SK-N-SH treated with all-trans-retinoic acid at 6 μM for 48 hours (cell line): ENCODE results near the gene EEFSEC.

Experiments
- ATAC-seq: fragments of 200-7000 bp; cut with Tn5 transposase; 3 replicates; pipeline ENCODE4 v1.9.1; 2020; ENCODE audit warnings: mild to moderate bottlenecking, moderate library complexity
- ARNTL ChIP-seq: fragments of 450-650 bp; formaldehyde crosslinking; IDR thresholded peaks from 2 replicates; pipeline ENCODE4 v1.5.0; 2020; ENCODE audit warnings: low read depth, mild to moderate bottlenecking, moderate library complexity, borderline replicate concordance
- CSRNP3 ChIP-seq: fragments of 250-450 bp; sonication (Bioruptor Pico); IDR thresholded peaks from 2 replicates; pipeline ENCODE4 v1.5.1; 2021; ENCODE audit warnings: mild to moderate bottlenecking, moderate library complexity
- ESRRG ChIP-seq: fragments of 250-450 bp; sonication (Bioruptor Pico); IDR thresholded peaks from 2 replicates; pipeline ENCODE4 v1.6.1; 2021; ENCODE audit warnings: mild to moderate bottlenecking
- ISL1 ChIP-seq: fragments of 250-450 bp; sonication (Bioruptor Pico); IDR thresholded peaks from 2 replicates; pipeline ENCODE4 v2.1.2; 2022; ENCODE audit warnings: mild to moderate bottlenecking, moderate library complexity
- OSR1 ChIP-seq: fragments of 250-450 bp; sonication (Bioruptor Pico); IDR thresholded peaks from 2 replicates; pipeline ENCODE4 v1.8.0; 2022; ENCODE audit warnings: moderate library complexity, mild to moderate bottlenecking, inconsistent platforms
- POU6F1 ChIP-seq: fragments of 250-450 bp; sonication (Bioruptor Pico); IDR thresholded peaks from 2 replicates; pipeline ENCODE4 v1.8.0; 2021; ENCODE audit warnings: low read depth, mild to moderate bottlenecking, moderate library complexity, borderline replicate concordance
- PPARA ChIP-seq: fragments of 250-450 bp; sonication (Bioruptor Pico); IDR thresholded peaks from 2 replicates; pipeline ENCODE4 v1.5.0; 2020; ENCODE audit warnings: mild to moderate bottlenecking, borderline replicate concordance
- TOX ChIP-seq: fragments of 250-450 bp; sonication (Bioruptor Pico); IDR thresholded peaks from 2 replicates; pipeline ENCODE4 v1.8.0; 2021; ENCODE audit warnings: mild to moderate bottlenecking, moderate library complexity, borderline replicate concordance
- ZC3H10 ChIP-seq: fragments of 250-450 bp; sonication (Bioruptor Pico); IDR thresholded peaks from 2 replicates; pipeline ENCODE4 v1.5.1; 2021; ENCODE audit warnings: mild to moderate bottlenecking, moderate library complexity
- ZFP3 ChIP-seq: fragments of 250-450 bp; sonication (Bioruptor Pico); IDR thresholded peaks from 2 replicates; pipeline ENCODE4 v1.5.0; 2020; ENCODE audit warnings: mild to moderate bottlenecking, moderate library complexity
- ZNF565 ChIP-seq: fragments of 450-650 bp; formaldehyde crosslinking; conservative IDR thresholded peaks from 2 replicates; pipeline ENCODE4 v1.5.0; 2020; ENCODE audit warnings: low read depth, mild to moderate bottlenecking, moderate library complexity
- ZNF8 ChIP-seq: fragments of 450-650 bp; formaldehyde crosslinking; IDR thresholded peaks from 2 replicates; pipeline ENCODE4 v1.5.0; 2020; ENCODE audit warnings: mild to moderate bottlenecking, moderate library complexity
- TF ChIP-seq, protein P1 (sequence below): fragments of 250-450 bp; sonication (Bioruptor Pico); IDR thresholded peaks from 2 replicates; pipeline ENCODE4 v1.5.0; 2020; ENCODE audit warnings: mild to moderate bottlenecking, moderate library complexity
- TF ChIP-seq, protein P2 (sequence below): fragments of 250-450 bp; sonication (Bioruptor Pico); IDR thresholded peaks from 2 replicates; pipeline ENCODE4 v1.5.1; 2020; ENCODE audit warnings: low read depth, mild to moderate bottlenecking, moderate library complexity
- TF ChIP-seq, protein P3 (sequence below): fragments of 250-450 bp; sonication (Bioruptor Pico); IDR thresholded peaks from 2 replicates; pipeline ENCODE4 v1.8.0; 2020; ENCODE audit warnings: mild to moderate bottlenecking, moderate library complexity, borderline replicate concordance

Gene EEFSEC

DNA sequence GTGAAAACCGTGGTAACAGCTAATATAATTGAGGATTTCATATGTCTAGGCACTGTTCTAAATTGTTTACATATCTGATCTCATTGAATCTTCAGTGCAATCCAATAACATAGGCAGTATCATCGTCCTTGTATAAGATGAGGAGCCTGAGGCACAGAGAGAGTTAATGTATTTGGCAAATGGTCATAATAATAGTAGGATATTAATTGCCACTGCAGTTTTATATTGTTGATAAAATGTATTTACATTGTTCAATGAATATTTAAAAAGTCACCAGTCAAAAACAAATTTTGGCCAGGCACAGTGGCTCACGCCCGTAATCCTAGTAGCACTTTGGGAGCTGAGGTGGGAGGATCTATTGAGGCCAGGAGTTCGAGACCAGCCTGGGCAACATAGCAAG, 88.5 kb downstream of the EEFSEC start:
- TF ChIP-seq ZFP3 (CRISPR knock-in tag) (no peak), ISL1 (CRISPR knock-in tag) (no peak), ESRRG (CRISPR knock-in tag) (no peak), TOX (no peak)
- no peak for ATAC-seq

GRCh38 chr3:128242818-128243601, 89.7 kb downstream of the EEFSEC start:
- no peak for ATAC-seq
- TF ChIP-seq OSR1 (CRISPR knock-in tag) (no peak), ESRRG (CRISPR knock-in tag) (no peak), POU6F1 (no peak)

- ATAC-seq = no peak
- TF ChIP-seq, protein P1, sequence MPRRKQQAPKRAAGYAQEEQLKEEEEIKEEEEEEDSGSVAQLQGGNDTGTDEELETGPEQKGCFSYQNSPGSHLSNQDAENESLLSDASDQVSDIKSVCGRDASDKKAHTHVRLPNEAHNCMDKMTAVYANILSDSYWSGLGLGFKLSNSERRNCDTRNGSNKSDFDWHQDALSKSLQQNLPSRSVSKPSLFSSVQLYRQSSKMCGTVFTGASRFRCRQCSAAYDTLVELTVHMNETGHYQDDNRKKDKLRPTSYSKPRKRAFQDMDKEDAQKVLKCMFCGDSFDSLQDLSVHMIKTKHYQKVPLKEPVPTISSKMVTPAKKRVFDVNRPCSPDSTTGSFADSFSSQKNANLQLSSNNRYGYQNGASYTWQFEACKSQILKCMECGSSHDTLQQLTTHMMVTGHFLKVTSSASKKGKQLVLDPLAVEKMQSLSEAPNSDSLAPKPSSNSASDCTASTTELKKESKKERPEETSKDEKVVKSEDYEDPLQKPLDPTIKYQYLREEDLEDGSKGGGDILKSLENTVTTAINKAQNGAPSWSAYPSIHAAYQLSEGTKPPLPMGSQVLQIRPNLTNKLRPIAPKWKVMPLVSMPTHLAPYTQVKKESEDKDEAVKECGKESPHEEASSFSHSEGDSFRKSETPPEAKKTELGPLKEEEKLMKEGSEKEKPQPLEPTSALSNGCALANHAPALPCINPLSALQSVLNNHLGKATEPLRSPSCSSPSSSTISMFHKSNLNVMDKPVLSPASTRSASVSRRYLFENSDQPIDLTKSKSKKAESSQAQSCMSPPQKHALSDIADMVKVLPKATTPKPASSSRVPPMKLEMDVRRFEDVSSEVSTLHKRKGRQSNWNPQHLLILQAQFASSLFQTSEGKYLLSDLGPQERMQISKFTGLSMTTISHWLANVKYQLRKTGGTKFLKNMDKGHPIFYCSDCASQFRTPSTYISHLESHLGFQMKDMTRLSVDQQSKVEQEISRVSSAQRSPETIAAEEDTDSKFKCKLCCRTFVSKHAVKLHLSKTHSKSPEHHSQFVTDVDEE (CRISPR knock-in tag) = no peak
- TF ChIP-seq ZC3H10 (CRISPR knock-in tag) (no peak), ESRRG (CRISPR knock-in tag) (no peak), ARNTL (CRISPR knock-in tag) (no peak)
Observed at GRCh38 chr3:128243602-128244504, 90.6 kb downstream of the EEFSEC start.

DNA sequence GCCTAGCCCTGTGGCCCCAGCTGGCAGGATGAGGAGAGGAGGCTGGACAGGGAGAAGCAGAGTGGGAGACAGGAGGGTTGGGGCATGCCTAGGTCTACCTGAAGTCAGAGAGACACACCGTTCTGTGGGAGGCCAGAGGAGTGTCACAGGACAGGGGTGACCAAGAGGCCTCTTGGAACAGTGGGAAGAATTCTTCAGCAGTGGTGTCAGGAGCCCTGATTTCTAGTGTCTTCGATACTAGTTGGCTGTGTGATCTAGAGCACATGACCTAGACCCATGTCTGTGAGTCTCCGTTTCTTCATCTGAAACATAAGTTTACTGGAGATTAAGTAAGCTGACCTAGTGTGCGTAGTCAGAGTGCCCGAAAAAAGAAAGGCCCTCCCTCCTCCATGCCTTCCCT, 92.2 kb downstream of the EEFSEC start:
- no peak for ATAC-seq
- TF ChIP-seq, protein P2, sequence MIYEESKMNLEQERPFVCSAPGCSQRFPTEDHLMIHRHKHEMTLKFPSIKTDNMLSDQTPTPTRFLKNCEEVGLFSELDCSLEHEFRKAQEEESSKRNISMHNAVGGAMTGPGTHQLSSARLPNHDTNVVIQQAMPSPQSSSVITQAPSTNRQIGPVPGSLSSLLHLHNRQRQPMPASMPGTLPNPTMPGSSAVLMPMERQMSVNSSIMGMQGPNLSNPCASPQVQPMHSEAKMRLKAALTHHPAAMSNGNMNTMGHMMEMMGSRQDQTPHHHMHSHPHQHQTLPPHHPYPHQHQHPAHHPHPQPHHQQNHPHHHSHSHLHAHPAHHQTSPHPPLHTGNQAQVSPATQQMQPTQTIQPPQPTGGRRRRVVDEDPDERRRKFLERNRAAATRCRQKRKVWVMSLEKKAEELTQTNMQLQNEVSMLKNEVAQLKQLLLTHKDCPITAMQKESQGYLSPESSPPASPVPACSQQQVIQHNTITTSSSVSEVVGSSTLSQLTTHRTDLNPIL (CRISPR knock-in tag) = no peak
- no peak for TF ChIP-seq ISL1 (CRISPR knock-in tag)
- TF ChIP-seq ZFP3 (CRISPR knock-in tag) = no peak
- TF ChIP-seq CSRNP3 (CRISPR knock-in tag) = no peak
- no peak for TF ChIP-seq ZC3H10 (CRISPR knock-in tag)
- no peak for TF ChIP-seq ZNF8 (CRISPR knock-in tag)
- TF ChIP-seq TOX = no peak
- TF ChIP-seq ESRRG (CRISPR knock-in tag) = no peak
- TF ChIP-seq, protein P3, sequence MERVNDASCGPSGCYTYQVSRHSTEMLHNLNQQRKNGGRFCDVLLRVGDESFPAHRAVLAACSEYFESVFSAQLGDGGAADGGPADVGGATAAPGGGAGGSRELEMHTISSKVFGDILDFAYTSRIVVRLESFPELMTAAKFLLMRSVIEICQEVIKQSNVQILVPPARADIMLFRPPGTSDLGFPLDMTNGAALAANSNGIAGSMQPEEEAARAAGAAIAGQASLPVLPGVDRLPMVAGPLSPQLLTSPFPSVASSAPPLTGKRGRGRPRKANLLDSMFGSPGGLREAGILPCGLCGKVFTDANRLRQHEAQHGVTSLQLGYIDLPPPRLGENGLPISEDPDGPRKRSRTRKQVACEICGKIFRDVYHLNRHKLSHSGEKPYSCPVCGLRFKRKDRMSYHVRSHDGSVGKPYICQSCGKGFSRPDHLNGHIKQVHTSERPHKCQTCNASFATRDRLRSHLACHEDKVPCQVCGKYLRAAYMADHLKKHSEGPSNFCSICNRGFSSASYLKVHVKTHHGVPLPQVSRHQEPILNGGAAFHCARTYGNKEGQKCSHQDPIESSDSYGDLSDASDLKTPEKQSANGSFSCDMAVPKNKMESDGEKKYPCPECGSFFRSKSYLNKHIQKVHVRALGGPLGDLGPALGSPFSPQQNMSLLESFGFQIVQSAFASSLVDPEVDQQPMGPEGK (CRISPR knock-in tag) = no peak
- TF ChIP-seq ZNF565 (CRISPR knock-in tag) = no peak
- no peak for TF ChIP-seq PPARA (CRISPR knock-in tag)
- TF ChIP-seq, all 23 proteins: peak for 0
